HEK293 (cell line): ENCODE results near the gene MPEG1.

ENCODE experiments used
- CTCF ChIA-PET: fragments of 350-600 bp; formaldehyde crosslinking; extraction: SDS; loops from one replicate; lab custom pipeline; 2021; ENCODE audit warnings: antibody characterized with exemption; lab: Yijun Ruan, JAX
- POLR2A ChIA-PET: fragments of 300-600 bp; formaldehyde crosslinking; extraction: SDS; loops from one replicate; lab custom pipeline; 2020; ENCODE audit warnings: antibody characterized with exemption, inconsistent platforms; lab: Yijun Ruan, JAX
- H3K27ac ChIP-seq: fragments of 200-500 bp; sonication (Bioruptor generic); 2 replicates; pipeline ENCODE4 v1.5.1; 2014; ENCODE audit warnings: low read depth, low read length, control low read depth, inconsistent platforms; ENCODE audit errors: extremely low read depth
- H3K36me3 ChIP-seq, 2 experiments: fragments of 200-500 bp in 1 of 2; sonication (Bioruptor generic) in 1 of 2; 1 replicate in 1 of 2; 2 replicates in 1 of 2; pipeline ENCODE4 v1.5.1; 2014 to 2017; ENCODE audit warnings: inconsistent platforms in 2 of 2, low read length in 2 of 2; ENCODE audit not compliant: control insufficient read depth in 2 of 2, insufficient read depth in 1 of 2
- H3K4me1 ChIP-seq: fragments of 200-500 bp; sonication (Bioruptor generic); 2 replicates; pipeline ENCODE4 v1.5.1; 2014; ENCODE audit warnings: mild to moderate bottlenecking, low read length, inconsistent platforms; ENCODE audit not compliant: control insufficient read depth, insufficient read depth
- H3K4me3 ChIP-seq: 2 replicates; pipeline ENCODE4 v1.5.1; 2011; ENCODE audit warnings: low read depth, mild to moderate bottlenecking, control low read depth, low read length, moderate library complexity
- H3K9me3 ChIP-seq: fragments of 200-500 bp; sonication (Bioruptor generic); 2 replicates; pipeline ENCODE4 v1.5.1; 2014; ENCODE audit warnings: low read depth, low read length, inconsistent platforms; ENCODE audit not compliant: control insufficient read depth, insufficient read depth
- BCL11A ChIP-seq: fragments of 450-650 bp; formaldehyde crosslinking; IDR thresholded peaks from 2 replicates; pipeline ENCODE4 v1.5.1; 2016; ENCODE audit warnings: low read depth, missing biosample characterization, missing genetic modification characterization
- FEZF1 ChIP-seq: fragments of 450-650 bp; formaldehyde crosslinking; IDR thresholded peaks from 2 replicates; pipeline ENCODE4 v1.5.1; 2016; ENCODE audit warnings: missing biosample characterization, missing genetic modification characterization
- GFI1B ChIP-seq: fragments of 450-650 bp; formaldehyde crosslinking; IDR thresholded peaks from 2 replicates; pipeline ENCODE4 v1.5.1; 2016; ENCODE audit warnings: missing biosample characterization, missing genetic modification characterization
- KLF10 ChIP-seq: fragments of 450-650 bp; IDR thresholded peaks from 2 replicates; pipeline ENCODE4 v1.5.1; 2018; ENCODE audit warnings: missing biosample characterization, mild to moderate bottlenecking, missing genetic modification characterization
- KLF16 ChIP-seq: fragments of 450-650 bp; formaldehyde crosslinking; IDR thresholded peaks from 2 replicates; pipeline ENCODE4 v1.5.1; 2017; ENCODE audit warnings: missing biosample characterization, missing genetic modification characterization
- MEIS1 ChIP-seq: sonication (generic); formaldehyde crosslinking; IDR thresholded peaks from 2 replicates; pipeline ENCODE4 v1.8.1; 2022; ENCODE audit warnings: missing genetic modification reagents, mild to moderate bottlenecking, borderline replicate concordance
- OVOL3 ChIP-seq: fragments of 450-650 bp; formaldehyde crosslinking; IDR thresholded peaks from 2 replicates; pipeline ENCODE4 v1.5.1; 2016; ENCODE audit warnings: missing biosample characterization, missing genetic modification characterization
- ZBTB21 ChIP-seq: fragments of 450-650 bp; formaldehyde crosslinking; IDR thresholded peaks from 2 replicates; pipeline ENCODE4 v1.5.1; 2017; ENCODE audit warnings: missing biosample characterization, missing genetic modification characterization
- ZFP69B ChIP-seq: fragments of 450-650 bp; formaldehyde crosslinking; IDR thresholded peaks from 2 replicates; pipeline ENCODE4 v1.5.1; 2016; ENCODE audit warnings: missing biosample characterization, missing genetic modification characterization
- ZNF169 ChIP-seq: fragments of 450-650 bp; formaldehyde crosslinking; IDR thresholded peaks from 2 replicates; pipeline ENCODE4 v1.5.1; 2016; ENCODE audit warnings: missing biosample characterization, missing genetic modification characterization
- ZNF2 ChIP-seq: fragments of 450-650 bp; formaldehyde crosslinking; IDR thresholded peaks from 2 replicates; pipeline ENCODE4 v1.5.1; 2016; ENCODE audit warnings: missing biosample characterization, missing genetic modification characterization
- ZNF354C ChIP-seq: fragments of 450-650 bp; formaldehyde crosslinking; IDR thresholded peaks from 2 replicates; pipeline ENCODE4 v1.5.1; 2016; ENCODE audit warnings: missing biosample characterization, missing genetic modification characterization, low read depth, borderline replicate concordance
- ZNF473 ChIP-seq: fragments of 450-650 bp; formaldehyde crosslinking; IDR thresholded peaks from 2 replicates; pipeline ENCODE4 v1.5.1; 2017; ENCODE audit warnings: missing biosample characterization, missing genetic modification characterization
- ZNF529 ChIP-seq: fragments of 450-650 bp; formaldehyde crosslinking; IDR thresholded peaks from 2 replicates; pipeline ENCODE4 v1.5.1; 2017; ENCODE audit warnings: missing genetic modification characterization, missing biosample characterization; ENCODE audit not compliant: insufficient replicate concordance
- ZNF544 ChIP-seq: fragments of 450-650 bp; formaldehyde crosslinking; IDR thresholded peaks from 2 replicates; pipeline ENCODE4 v1.5.0; 2017; ENCODE audit warnings: missing biosample characterization, missing genetic modification characterization
- ZNF600 ChIP-seq: fragments of 450-650 bp; formaldehyde crosslinking; IDR thresholded peaks from 2 replicates; pipeline ENCODE4 v1.5.1; 2016; ENCODE audit warnings: missing biosample characterization, missing genetic modification characterization
- ZNF654 ChIP-seq: fragments of 450-650 bp; formaldehyde crosslinking; IDR thresholded peaks from 2 replicates; pipeline ENCODE4 v1.5.1; 2016; ENCODE audit warnings: low read depth, missing biosample characterization, missing genetic modification characterization
- ZNF747 ChIP-seq: fragments of 450-650 bp; formaldehyde crosslinking; IDR thresholded peaks from 2 replicates; pipeline ENCODE4 v1.5.1; 2016; ENCODE audit warnings: missing biosample characterization, missing genetic modification characterization
- ZNF76 ChIP-seq: fragments of 450-650 bp; formaldehyde crosslinking; IDR thresholded peaks from 2 replicates; pipeline ENCODE4; 2016; ENCODE audit warnings: low read depth, missing biosample characterization, missing genetic modification characterization, borderline replicate concordance
- TF ChIP-seq, protein P1 (sequence below): fragments of 450-650 bp; formaldehyde crosslinking; IDR thresholded peaks from 2 replicates; pipeline ENCODE4 v1.5.1; 2016; ENCODE audit warnings: missing biosample characterization, missing genetic modification characterization
- TF ChIP-seq, protein P2 (sequence below): fragments of 450-650 bp; formaldehyde crosslinking; IDR thresholded peaks from 2 replicates; pipeline ENCODE4 v1.5.1; 2016; ENCODE audit warnings: missing biosample characterization, missing genetic modification characterization, low read depth
- TF ChIP-seq, protein P3 (sequence below): fragments of 450-650 bp; formaldehyde crosslinking; IDR thresholded peaks from 2 replicates; pipeline ENCODE4 v1.5.1; 2016; ENCODE audit warnings: missing biosample characterization, missing genetic modification characterization
- TF ChIP-seq, protein P4 (sequence below): fragments of 450-650 bp; formaldehyde crosslinking; IDR thresholded peaks from 2 replicates; pipeline ENCODE4 v1.5.1; 2017; ENCODE audit warnings: missing biosample characterization, mild to moderate bottlenecking, missing genetic modification characterization, moderate library complexity

MPEG1 gene

DNA sequence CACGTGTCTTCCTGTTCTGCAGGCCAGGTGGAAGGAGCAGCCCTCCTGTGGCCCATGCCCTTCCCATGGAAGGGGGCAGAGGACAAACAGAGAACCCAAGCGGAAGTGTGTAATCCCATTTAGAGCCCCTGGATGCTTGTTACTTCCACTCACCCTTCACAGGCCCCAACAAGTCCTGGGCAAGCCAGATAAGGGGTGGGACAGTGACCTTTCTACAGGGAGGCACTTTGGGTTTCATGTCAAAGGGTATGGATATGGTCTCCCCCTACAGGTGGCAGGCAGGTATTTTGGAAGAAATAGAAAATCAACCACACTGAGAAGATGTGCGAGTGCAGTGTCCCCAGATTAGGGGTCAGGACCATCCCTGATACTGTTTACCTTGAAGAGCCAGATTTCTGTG is 11.4 kb downstream of the MPEG1 start:
- no peaks in the 10 kb centered on the region for H3K9me3 ChIP-seq
- POLR2A ChIA-PET, result no interaction called here

DNA sequence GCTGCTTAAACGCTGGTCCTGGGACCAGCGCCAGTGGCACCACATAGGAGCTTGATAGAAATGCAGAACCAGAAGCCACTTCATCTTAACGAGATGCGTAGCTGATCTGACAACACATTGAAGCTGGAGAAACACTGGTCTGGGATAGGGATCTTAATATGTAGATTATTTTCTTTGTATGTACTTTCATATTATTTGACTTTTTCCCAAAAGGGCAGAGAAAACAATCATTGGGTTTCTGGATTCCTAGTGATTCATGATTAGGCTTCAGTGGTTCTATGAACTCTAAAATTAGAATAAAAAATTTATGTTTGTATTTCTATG is 12.3 kb downstream of the MPEG1 start:
- POLR2A ChIA-PET, result no interaction called here
- no peak overlapping the region for H3K27ac ChIP-seq

More for the DNA sequence above, 11.4 kb downstream of the MPEG1 start:
- CTCF ChIA-PET, result interaction anchor here (0.8 to 6.9 kb wide), 5 partner anchors 15 to 218 kb away, joined by 3 to 48 read pairs (median 4); partner anchors contain the start of gene DTX4
- no peaks in the 10 kb centered on the region for H3K4me1 ChIP-seq
- H3K4me3 ChIP-seq, result no peak overlapping the region
- no peak overlapping the region for H3K27ac ChIP-seq
- TF ChIP-seq KLF16 (no peak), ZNF473 (tag by site-specific recombination) (no peak), ZFP69B (no peak), ZNF654 (tag by site-specific recombination) (no peak)
- H3K36me3 ChIP-seq, result peaks cover 0 to 32% of the 10 kb centered on the region in 2 experiments; a peak in 1 of 3 replicates

More for the DNA sequence above, 12.3 kb downstream of the MPEG1 start:
- H3K9me3 ChIP-seq, result no peaks in the 10 kb centered on the region
- TF ChIP-seq ZNF2 (tag by site-specific recombination) (no peak), ZNF76 (tag by site-specific recombination) (no peak), BCL11A (no peak), ZNF600 (tag by site-specific recombination) (no peak), FEZF1 (no peak), ZNF529 (tag by site-specific recombination) (no peak), MEIS1 (CRISPR knock-in tag) (no peak), ZBTB21 (tag by site-specific recombination) (no peak), ZNF354C (no peak), ZNF544 (tag by site-specific recombination) (no peak), GFI1B (tag by site-specific recombination) (no peak), ZNF747 (tag by site-specific recombination) (no peak), OVOL3 (no peak), ZNF169 (tag by site-specific recombination) (no peak), KLF10 (no peak)
- TF ChIP-seq, protein P1, sequence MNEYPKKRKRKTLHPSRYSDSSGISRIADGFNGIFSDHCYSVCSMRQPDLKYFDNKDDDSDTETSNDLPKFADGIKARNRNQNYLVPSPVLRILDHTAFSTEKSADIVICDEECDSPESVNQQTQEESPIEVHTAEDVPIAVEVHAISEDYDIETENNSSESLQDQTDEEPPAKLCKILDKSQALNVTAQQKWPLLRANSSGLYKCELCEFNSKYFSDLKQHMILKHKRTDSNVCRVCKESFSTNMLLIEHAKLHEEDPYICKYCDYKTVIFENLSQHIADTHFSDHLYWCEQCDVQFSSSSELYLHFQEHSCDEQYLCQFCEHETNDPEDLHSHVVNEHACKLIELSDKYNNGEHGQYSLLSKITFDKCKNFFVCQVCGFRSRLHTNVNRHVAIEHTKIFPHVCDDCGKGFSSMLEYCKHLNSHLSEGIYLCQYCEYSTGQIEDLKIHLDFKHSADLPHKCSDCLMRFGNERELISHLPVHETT (tag by site-specific recombination), result no peak
- TF ChIP-seq, protein P2, sequence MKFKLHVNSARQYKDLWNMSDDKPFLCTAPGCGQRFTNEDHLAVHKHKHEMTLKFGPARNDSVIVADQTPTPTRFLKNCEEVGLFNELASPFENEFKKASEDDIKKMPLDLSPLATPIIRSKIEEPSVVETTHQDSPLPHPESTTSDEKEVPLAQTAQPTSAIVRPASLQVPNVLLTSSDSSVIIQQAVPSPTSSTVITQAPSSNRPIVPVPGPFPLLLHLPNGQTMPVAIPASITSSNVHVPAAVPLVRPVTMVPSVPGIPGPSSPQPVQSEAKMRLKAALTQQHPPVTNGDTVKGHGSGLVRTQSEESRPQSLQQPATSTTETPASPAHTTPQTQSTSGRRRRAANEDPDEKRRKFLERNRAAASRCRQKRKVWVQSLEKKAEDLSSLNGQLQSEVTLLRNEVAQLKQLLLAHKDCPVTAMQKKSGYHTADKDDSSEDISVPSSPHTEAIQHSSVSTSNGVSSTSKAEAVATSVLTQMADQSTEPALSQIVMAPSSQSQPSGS (tag by site-specific recombination), result no peak
- TF ChIP-seq, protein P3, sequence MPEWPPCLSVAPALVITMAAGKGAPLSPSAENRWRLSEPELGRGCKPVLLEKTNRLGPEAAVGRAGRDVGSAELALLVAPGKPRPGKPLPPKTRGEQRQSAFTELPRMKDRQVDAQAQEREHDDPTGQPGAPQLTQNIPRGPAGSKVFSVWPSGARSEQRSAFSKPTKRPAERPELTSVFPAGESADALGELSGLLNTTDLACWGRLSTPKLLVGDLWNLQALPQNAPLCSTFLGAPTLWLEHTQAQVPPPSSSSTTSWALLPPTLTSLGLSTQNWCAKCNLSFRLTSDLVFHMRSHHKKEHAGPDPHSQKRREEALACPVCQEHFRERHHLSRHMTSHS (tag by site-specific recombination), result no peak
- TF ChIP-seq, protein P4, sequence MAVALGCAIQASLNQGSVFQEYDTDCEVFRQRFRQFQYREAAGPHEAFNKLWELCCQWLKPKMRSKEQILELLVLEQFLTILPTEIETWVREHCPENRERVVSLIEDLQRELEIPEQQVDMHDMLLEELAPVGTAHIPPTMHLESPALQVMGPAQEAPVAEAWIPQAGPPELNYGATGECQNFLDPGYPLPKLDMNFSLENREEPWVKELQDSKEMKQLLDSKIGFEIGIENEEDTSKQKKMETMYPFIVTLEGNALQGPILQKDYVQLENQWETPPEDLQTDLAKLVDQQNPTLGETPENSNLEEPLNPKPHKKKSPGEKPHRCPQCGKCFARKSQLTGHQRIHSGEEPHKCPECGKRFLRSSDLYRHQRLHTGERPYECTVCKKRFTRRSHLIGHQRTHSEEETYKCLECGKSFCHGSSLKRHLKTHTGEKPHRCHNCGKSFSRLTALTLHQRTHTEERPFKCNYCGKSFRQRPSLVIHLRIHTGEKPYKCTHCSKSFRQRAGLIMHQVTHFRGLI, result no peak
- CTCF ChIA-PET, result interaction anchor here (0.9 to 1.9 kb wide), 2 partner anchors 14 to 25 kb away, joined by 3 to 4 read pairs; no protein-coding TSS in a partner anchor
- H3K4me1 ChIP-seq, result no peaks in the 10 kb centered on the region
- no peak overlapping the region for H3K4me3 ChIP-seq
- H3K36me3 ChIP-seq, result peaks cover 0 to 36% of the 10 kb centered on the region in 2 experiments; a peak in 1 of 3 replicates
